C4-2B (cell line): Measurements from ENCODE around the gene LPAR5.
A peak's percentile ranks its signal among the peaks of the same experiment; 100 is the strongest.

Experiments
- H3K27ac ChIP-seq: fragments of 450-650 bp; 2 replicates; pipeline ENCODE4 v1.5.1; 2017
- ZFX ChIP-seq: fragments of 450-650 bp; IDR thresholded peaks from 2 replicates; pipeline ENCODE4 v1.6.1; 2017
- TF ChIP-seq, protein P1 (sequence below): fragments of 450-650 bp; conservative IDR thresholded peaks from 2 replicates; pipeline ENCODE4 v1.5.1; 2017; ENCODE audit warnings: mild to moderate bottlenecking

LPAR5 gene

DNA sequence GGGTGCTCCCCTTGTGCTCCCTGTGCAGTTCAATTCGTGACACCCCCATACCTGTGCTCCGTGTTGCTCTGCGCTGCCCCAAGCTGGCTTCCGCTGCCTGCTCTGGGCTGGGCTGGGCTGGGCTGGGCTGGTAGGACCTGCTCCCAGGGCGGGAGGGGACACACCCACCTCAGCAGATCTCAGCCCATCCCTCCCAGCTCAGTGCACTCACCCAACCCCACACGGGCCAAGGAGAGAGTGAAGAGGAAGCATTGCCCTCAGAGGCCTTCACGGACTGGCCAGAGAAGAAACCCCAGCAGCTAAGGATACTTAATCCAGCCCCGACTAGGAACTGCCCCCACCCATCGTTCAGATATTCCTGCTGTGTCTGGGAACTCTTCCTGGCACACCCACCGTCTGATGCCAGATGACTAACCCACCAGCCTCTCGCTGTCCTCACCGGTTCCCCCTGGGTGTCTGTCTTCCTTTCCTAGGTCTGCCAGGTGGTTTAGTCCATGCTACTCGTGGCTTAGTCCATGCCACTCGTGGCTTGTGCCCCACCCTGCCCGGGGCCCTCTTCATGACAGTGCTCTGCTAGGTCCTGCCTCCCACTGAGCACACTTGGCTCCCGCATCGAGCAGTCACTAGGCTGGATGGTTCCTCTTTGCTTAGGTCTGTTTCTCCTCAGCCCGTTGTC is at the start of gene LPAR5:
Gene LPAR5, minus strand, starts transcription at position 104 of the 676 bp plus-strand sequence. CDS start 14,711 bp downstream, outside the sequence.
- no peak for TF ChIP-seq ZFX
- TF ChIP-seq, protein P1, sequence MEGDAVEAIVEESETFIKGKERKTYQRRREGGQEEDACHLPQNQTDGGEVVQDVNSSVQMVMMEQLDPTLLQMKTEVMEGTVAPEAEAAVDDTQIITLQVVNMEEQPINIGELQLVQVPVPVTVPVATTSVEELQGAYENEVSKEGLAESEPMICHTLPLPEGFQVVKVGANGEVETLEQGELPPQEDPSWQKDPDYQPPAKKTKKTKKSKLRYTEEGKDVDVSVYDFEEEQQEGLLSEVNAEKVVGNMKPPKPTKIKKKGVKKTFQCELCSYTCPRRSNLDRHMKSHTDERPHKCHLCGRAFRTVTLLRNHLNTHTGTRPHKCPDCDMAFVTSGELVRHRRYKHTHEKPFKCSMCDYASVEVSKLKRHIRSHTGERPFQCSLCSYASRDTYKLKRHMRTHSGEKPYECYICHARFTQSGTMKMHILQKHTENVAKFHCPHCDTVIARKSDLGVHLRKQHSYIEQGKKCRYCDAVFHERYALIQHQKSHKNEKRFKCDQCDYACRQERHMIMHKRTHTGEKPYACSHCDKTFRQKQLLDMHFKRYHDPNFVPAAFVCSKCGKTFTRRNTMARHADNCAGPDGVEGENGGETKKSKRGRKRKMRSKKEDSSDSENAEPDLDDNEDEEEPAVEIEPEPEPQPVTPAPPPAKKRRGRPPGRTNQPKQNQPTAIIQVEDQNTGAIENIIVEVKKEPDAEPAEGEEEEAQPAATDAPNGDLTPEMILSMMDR: no peak
- no peak within 1 kb of the TSS for H3K27ac ChIP-seq

DNA sequence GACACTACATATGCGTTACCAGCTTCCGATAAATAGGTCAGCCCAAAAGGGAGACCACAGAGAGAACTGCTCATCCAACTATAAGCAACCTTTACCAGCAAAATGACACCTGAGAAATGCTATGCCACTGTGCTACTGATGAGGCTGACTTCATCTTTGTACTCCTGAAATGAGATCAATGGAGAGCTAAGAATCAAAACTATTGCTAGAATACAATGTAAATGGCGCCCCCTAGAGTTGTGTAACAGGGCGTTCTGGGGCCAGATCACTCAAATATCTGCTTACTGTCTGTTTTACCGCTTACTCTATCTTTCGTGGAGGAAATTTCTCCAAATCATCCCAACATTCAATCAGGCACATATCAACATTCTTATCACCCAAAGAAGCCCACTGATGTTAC is 48.9 kb upstream of the LPAR5 start:
- no peak for TF ChIP-seq ZFX
- TF ChIP-seq, protein P1: peak; percentile 77
- H3K27ac ChIP-seq: no peak overlapping the region

DNA sequence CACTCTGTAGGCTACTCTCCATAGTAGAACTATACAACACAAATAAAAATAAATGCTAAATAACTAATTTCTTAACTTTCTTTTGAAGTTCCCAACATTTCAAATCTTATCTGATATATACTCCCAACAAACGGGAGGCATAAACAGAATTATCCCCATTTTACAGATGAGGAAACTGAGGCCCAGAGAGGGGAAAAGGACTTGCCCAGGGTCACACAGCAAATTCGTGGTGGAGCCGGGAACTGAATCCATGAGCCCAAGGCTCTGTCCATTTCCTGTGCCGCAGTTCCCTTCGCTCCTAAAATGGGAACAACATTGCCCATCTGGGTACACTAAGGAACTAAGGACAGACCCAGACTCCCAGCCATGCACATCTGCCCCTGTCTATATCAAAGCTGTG is 41.2 kb upstream of the LPAR5 start:
- TF ChIP-seq, protein P1: no peak
- TF ChIP-seq ZFX: no peak
- H3K27ac ChIP-seq: no peak overlapping the region

DNA sequence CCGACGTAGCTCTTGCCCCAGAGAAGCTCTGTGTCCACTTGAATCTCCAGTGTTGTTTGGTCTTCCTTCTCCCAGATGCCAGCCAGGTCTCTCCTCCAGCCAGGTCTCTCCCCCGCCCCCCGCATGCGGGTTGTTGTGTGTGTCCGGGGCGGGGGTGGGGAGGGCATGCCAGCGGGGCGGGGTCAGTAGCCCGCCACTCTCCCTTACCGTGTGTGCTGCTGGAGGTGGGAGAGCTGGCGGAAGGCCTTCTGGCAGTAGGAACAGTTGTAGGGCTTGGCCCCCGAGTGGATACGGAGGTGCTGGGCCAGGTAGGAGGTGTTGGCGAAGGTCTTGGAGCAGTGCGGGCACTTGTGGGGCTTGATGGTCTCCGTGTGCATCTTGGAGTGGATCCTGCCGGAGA is 36.4 kb upstream of the LPAR5 start:
- TF ChIP-seq, protein P1: no peak
- no peak for TF ChIP-seq ZFX
- no peak overlapping the region for H3K27ac ChIP-seq

DNA sequence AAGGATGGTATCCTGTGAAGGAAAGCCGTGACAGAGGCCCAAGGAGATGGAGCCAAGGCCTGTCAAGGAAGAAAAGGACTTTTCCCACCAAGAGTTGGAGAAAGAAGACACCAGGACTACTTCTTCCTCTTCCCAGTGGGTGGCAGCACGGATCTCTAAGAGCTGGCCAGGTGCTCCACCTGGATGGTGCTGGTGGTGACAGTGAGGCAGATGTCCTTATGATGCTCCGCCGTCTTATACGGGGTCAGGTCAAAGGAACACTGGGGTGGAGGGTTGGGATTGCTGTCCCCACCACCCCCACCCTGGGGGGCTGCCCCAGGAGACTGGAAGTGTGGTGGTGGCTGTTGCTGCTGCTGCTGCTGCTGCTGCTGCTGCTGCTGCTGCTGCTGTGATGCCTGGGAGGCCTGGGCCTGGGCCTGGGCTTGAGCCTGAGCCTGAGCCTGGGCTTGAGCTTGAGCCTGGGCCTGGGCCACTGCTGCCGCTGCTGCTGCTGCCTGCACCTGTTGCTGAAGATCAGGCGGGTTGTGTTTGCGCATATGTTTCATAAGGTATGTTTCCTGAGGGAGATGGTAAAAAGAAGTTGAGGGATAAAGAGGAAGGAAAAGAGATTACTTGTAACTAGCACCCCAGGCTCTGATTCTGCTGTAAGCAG is 31.9 kb upstream of the LPAR5 start:
- no peak for TF ChIP-seq ZFX
- TF ChIP-seq, protein P1: peak; percentile 43
- H3K27ac ChIP-seq: no peak overlapping the region

DNA sequence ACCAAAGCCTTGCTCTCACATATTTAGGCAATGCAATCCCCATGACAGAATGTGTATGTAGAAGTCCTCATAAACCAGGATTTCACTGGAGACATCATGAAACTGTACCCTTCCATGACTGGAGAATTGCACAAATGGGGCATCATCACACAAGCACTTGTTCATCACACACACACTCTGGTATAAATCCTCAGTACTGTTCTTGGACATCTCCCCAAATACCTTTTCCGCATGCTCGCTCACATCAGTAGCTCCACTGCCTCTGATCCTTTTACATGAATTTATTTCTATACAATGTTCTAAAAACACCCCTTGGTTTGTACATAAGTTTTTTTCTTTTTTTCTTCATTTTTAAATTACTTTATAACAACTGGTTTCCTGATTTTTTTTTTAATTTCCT is 30.5 kb upstream of the LPAR5 start:
- no peak overlapping the region for H3K27ac ChIP-seq
- no peak for TF ChIP-seq ZFX
- TF ChIP-seq, protein P1: no peak

DNA sequence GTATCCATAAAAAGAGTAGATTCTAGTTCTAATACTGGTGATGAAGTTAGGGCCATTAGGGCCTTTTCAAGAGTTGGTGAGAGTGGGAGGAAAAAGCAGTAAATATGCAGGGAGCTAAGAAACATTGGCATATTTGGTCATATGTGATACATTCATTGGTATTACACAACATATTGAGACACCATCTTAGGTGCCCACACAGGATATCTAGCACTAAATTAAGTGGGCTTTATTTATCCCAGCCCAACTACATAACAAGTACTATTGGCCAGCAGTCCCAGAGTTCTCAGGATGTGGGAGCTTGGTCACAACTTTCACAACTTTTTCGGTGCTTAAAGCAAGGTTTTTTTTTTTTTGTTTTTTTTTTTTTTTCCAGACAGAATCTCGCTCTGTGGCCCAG is 29.1 kb upstream of the LPAR5 start:
- H3K27ac ChIP-seq: no peak overlapping the region
- TF ChIP-seq, protein P1: no peak
- no peak for TF ChIP-seq ZFX
